K562 (cell line): ENCODE measurements around the gene IRF3. TPM values are rescaled to one million over a fixed set of nuclear protein-coding genes. Genes with fewer than 3 reads are reported as not detected.

Source experiments
- ADNP ChIP-seq: fragments of 200-800 bp; sonication (Bioruptor generic); IDR thresholded peaks from 2 replicates; pipeline ENCODE4 v1.6.1; 2016; ENCODE audit warnings: missing genetic modification characterization, missing compliant biosample characterization
- ATF7 ChIP-seq: fragments of 450-650 bp; IDR thresholded peaks from 2 replicates; pipeline ENCODE4 v1.7.1; 2014; ENCODE audit warnings: mild to moderate bottlenecking, moderate library complexity
- CCNT2 ChIP-seq: IDR thresholded peaks from 2 replicates; pipeline ENCODE4 v1.6.1; 2011; ENCODE audit warnings: borderline replicate concordance, low read depth, mild to moderate bottlenecking, moderate library complexity, mixed read lengths, low read length; ENCODE audit not compliant: insufficient read length; ENCODE audit errors: extremely low read depth
- ETV5 ChIP-seq: sonication (generic); formaldehyde crosslinking; IDR thresholded peaks from 2 replicates; pipeline ENCODE4 v1.4.0; 2020; ENCODE audit warnings: low read depth, mild to moderate bottlenecking, missing genetic modification reagents
- GABPB2 ChIP-seq: fragments of 250-450 bp; sonication (Bioruptor Pico); conservative IDR thresholded peaks from 2 replicates; pipeline ENCODE4 v1.5.1; 2021; ENCODE audit warnings: mild to moderate bottlenecking
- GATAD2A ChIP-seq: fragments of 450-650 bp; IDR thresholded peaks from 2 replicates; pipeline ENCODE4 v1.6.1; 2017
- GTF2F1 ChIP-seq: IDR thresholded peaks from 2 replicates; pipeline ENCODE4 v1.6.1; 2011; ENCODE audit warnings: low read depth, low read length, improper control_type of control experiment
- JUN ChIP-seq, 2 experiments: sonication (generic) in 1 of 2; formaldehyde crosslinking in 1 of 2; IDR thresholded peaks; 2 replicates each; pipeline versions ENCODE4 v1.6.1 to v1.8.0; 2012 to 2022; ENCODE audit warnings: borderline replicate concordance in 2 of 2, mild to moderate bottlenecking in 2 of 2, improper control_type of control experiment in 1 of 2, low read depth in 1 of 2, low read length in 1 of 2, missing genetic modification reagents in 1 of 2
- LARP7 ChIP-seq: fragments of 450-650 bp; IDR thresholded peaks from 2 replicates; pipeline ENCODE4 v1.6.1; 2016
- LEF1 ChIP-seq: fragments of 450-650 bp; IDR thresholded peaks from 2 replicates; pipeline ENCODE4 v1.6.1; 2016; ENCODE audit warnings: mild to moderate bottlenecking
- NR1H2 ChIP-seq: sonication (generic); formaldehyde crosslinking; IDR thresholded peaks from 2 replicates; pipeline ENCODE4 v1.4.0; 2020; ENCODE audit warnings: mild to moderate bottlenecking, missing genetic modification reagents
- NR2F6 ChIP-seq: fragments of 450-650 bp; formaldehyde crosslinking; IDR thresholded peaks from 2 replicates; pipeline ENCODE4 v1.4.0; 2020; ENCODE audit warnings: mild to moderate bottlenecking
- PHF21A ChIP-seq: fragments of 450-650 bp; IDR thresholded peaks from 2 replicates; pipeline ENCODE4 v1.6.1; 2017; ENCODE audit warnings: low read depth, borderline replicate concordance
- POLR2A ChIP-seq: fragments of 450-650 bp; conservative IDR thresholded peaks from 2 replicates; pipeline ENCODE4 v1.6.1; 2016
- RBM39 ChIP-seq: fragments of 200-400 bp; formaldehyde crosslinking; optimal IDR thresholded peaks from 2 replicates; pipeline ENCODE3; 2018; ENCODE audit warnings: low read depth, low read length
- SIX5 ChIP-seq, 2 experiments: IDR thresholded peaks; 2 replicates each; pipeline ENCODE4 v1.6.1; 2011; ENCODE audit warnings: low read length in 2 of 2, borderline replicate concordance in 1 of 2, low read depth in 1 of 2, mild to moderate bottlenecking in 1 of 2, moderate library complexity in 1 of 2; ENCODE audit not compliant: insufficient read depth in 1 of 2
- TEAD4 ChIP-seq, 2 experiments: sonication (generic) in 1 of 2; formaldehyde crosslinking in 1 of 2; IDR thresholded peaks; 2 replicates each; pipeline versions ENCODE4 v1.6.1 to v1.8.0; 2012 to 2022; ENCODE audit warnings: borderline replicate concordance in 1 of 2, inconsistent platforms in 1 of 2, low read length in 1 of 2, mild to moderate bottlenecking in 1 of 2, missing genetic modification reagents in 1 of 2
- USF1 ChIP-seq: sonication (generic); formaldehyde crosslinking; IDR thresholded peaks from 2 replicates; pipeline ENCODE4 v1.9.0; 2022; ENCODE audit warnings: mild to moderate bottlenecking, missing genetic modification reagents
- ZNF395 ChIP-seq: fragments of 200-800 bp; sonication (Bioruptor generic); IDR thresholded peaks from 2 replicates; pipeline ENCODE4 v1.6.1; 2017; ENCODE audit warnings: missing genetic modification characterization, missing compliant biosample characterization
- ZNF444 ChIP-seq: fragments of 250-450 bp; sonication (Bioruptor Pico); IDR thresholded peaks from 2 replicates; pipeline ENCODE4 v1.4.0; 2020; ENCODE audit warnings: mild to moderate bottlenecking, moderate library complexity
- ZNF449 ChIP-seq: fragments of 250-450 bp; sonication (Bioruptor Pico); IDR thresholded peaks from 2 replicates; pipeline ENCODE4 v1.8.0; 2022; ENCODE audit warnings: moderate library complexity, mild to moderate bottlenecking, inconsistent platforms
- ZNF512 ChIP-seq: IDR thresholded peaks from 2 replicates; pipeline ENCODE4 v1.6.1; 2016; ENCODE audit warnings: missing genetic modification characterization, missing compliant biosample characterization
- ZZZ3 ChIP-seq: fragments of 450-650 bp; IDR thresholded peaks from 2 replicates; pipeline ENCODE4 v1.6.1; 2016; ENCODE audit warnings: antibody characterized with exemption, mild to moderate bottlenecking, moderate library complexity
- polyA plus RNA-seq, 8 experiments: library from polyadenylated mRNA; depleted of rRNA in 4 of 8; stranded (reverse) in 5 of 8; unstranded in 3 of 8; fragments of >200 nt; fragmentation: Nextera tagmentation in 2 of 8; fragmentation: Illumina TruSeq in 1 of 8; extraction: Ambion mirVana in 2 of 8; extraction: Trizol in 1 of 8; gene quantifications; 2 replicates each; pipeline versions ENCODE4 v1.2.1 to v1.2.3, GENCODE V29; 2011 to 2014; ENCODE audit warnings: inconsistent platforms in 1 of 8, missing spikeins in 1 of 8
- total RNA-seq, 7 experiments: library from RNA; depleted of rRNA in 6 of 7; stranded (reverse); fragments of >200 nt in 6 of 7; fragmentation: Illumina TruSeq in 2 of 7; extraction: Trizol in 2 of 7; gene quantifications; 2 replicates each; pipeline versions ENCODE4 v1.2.1 to v1.2.3, GENCODE V29; 2011 to 2021; ENCODE audit warnings: low replicate concordance in 1 of 7

Gene IRF3
- total and polyA plus RNA-seq, 9 of the 15 experiments (the other 6 are each of a cell fraction or from before 2014, with no cell fraction given) = 7.5 to 145 (median 65.4) TPM

GRCh38 chr19:49664171-49665035, 1.3 kb downstream of the IRF3 start (continued):
- TF ChIP-seq ZNF395 (CRISPR knock-in tag) (no peak), ZZZ3 (no peak), USF1 (CRISPR knock-in tag) (no peak), RBM39 (no peak), GATAD2A (no peak), LARP7 (no peak), TEAD4 (IDR thresholded peaks at IDR 0.05; ENCODE audit: low read length) (no peak), TEAD4 (CRISPR knock-in tag; IDR thresholded peaks at IDR 0.05; ENCODE audit: borderline replicate concordance) (no peak), CCNT2 (peak; percentile 28), ETV5 (CRISPR knock-in tag) (no peak; the same call in 1 of the 2 replicates), ATF7 (no peak), ZNF444 (CRISPR knock-in tag) (no peak), NR1H2 (CRISPR knock-in tag) (no peak), LEF1 (no peak), NR2F6 (no peak), JUN (IDR thresholded peaks at IDR 0.05; ENCODE audit: borderline replicate concordance, low read depth, low read length) (no peak), JUN (CRISPR knock-in tag; IDR thresholded peaks at IDR 0.05; ENCODE audit: borderline replicate concordance) (no peak), ADNP (tag) (no peak), GTF2F1 (no peak), GABPB2 (CRISPR knock-in tag) (no peak), SIX5 (IDR thresholded peaks at IDR 0.05; ENCODE audit: borderline replicate concordance in 1 of 2, insufficient read depth in 1 of 2, low read depth in 1 of 2, low read length in 2 of 2) (no peak), ZNF449 (CRISPR knock-in tag) (no peak), PHF21A (no peak), ZNF512 (tag) (no peak), POLR2A (peak; percentile 66)
